ENCODE measurements around the gene TRAPPC3.

TRAPPC3 gene

GRCh38 chr1:36094621-36095061, 54.6 kb downstream of the TRAPPC3 start:
- Histone ChIP-seq H3K36me3 (ENCODE audit: insufficient read depth, low read length) (peaks cover 16% of the 10 kb centered on the region; the same call in 1 of the 2 replicates), H2AFZ (ENCODE audit: low read length) (no peak overlapping the region), H3K9me3 (ENCODE audit: insufficient read depth, low read depth, low read length) (no peaks in the 10 kb centered on the region), H3K9ac (ENCODE audit: low read depth, low read length, poor library complexity, severe bottlenecking) (no peak overlapping the region), H3K4me3 (ENCODE audit: low read length, poor library complexity, severe bottlenecking) (no peak overlapping the region), H3K4me2 (ENCODE audit: low read depth, low read length, poor library complexity, severe bottlenecking) (no peak overlapping the region), H3K27me3 (ENCODE audit: insufficient read depth, low read length, poor library complexity, severe bottlenecking) (no peaks in the 10 kb centered on the region), H3K79me2 (ENCODE audit: insufficient read depth, low read length) (peaks cover 33% of the 10 kb centered on the region), H3F3A (ENCODE audit: low read depth) (no peaks in the 10 kb centered on the region), H4K20me1 (ENCODE audit: insufficient read depth, low read length, poor library complexity, severe bottlenecking) (peaks cover 8% of the 10 kb centered on the region), H3K9me2 (replicated peaks; ENCODE audit: low read depth, low read length) (no peaks in the 10 kb centered on the region), H3K4me1 (ENCODE audit: insufficient read depth, low read length, poor library complexity, severe bottlenecking) (peaks cover 9% of the 10 kb centered on the region)
- no peak for TF ChIP-seq CTCF (conservative IDR thresholded peaks at IDR 0.05; ENCODE audit: low read length)
- no peak for TF ChIP-seq EZH2phosphoT487 (IDR thresholded peaks at IDR 0.05; ENCODE audit: borderline replicate concordance)

- TF ChIP-seq EZH2phosphoT487 (IDR thresholded peaks at IDR 0.05; ENCODE audit: borderline replicate concordance) (no peak), CTCF (conservative IDR thresholded peaks at IDR 0.05; ENCODE audit: low read length) (no peak)
- Histone ChIP-seq H4K20me1 (ENCODE audit: insufficient read depth, low read length, poor library complexity, severe bottlenecking) (peaks cover 15% of the 10 kb centered on the region), H3K4me1 (ENCODE audit: insufficient read depth, low read length, poor library complexity, severe bottlenecking) (peaks cover 10% of the 10 kb centered on the region), H3K79me2 (ENCODE audit: insufficient read depth, low read length) (peaks cover 40% of the 10 kb centered on the region), H3K4me3 (ENCODE audit: low read length, poor library complexity, severe bottlenecking) (no peak overlapping the region), H3F3A (ENCODE audit: low read depth) (no peaks in the 10 kb centered on the region), H2AFZ (ENCODE audit: low read length) (no peak overlapping the region), H3K9ac (ENCODE audit: low read depth, low read length, poor library complexity, severe bottlenecking) (no peak overlapping the region), H3K9me2 (replicated peaks; ENCODE audit: low read depth, low read length) (no peaks in the 10 kb centered on the region), H3K27me3 (ENCODE audit: insufficient read depth, low read length, poor library complexity, severe bottlenecking) (no peaks in the 10 kb centered on the region), H3K9me3 (ENCODE audit: insufficient read depth, low read depth, low read length) (no peaks in the 10 kb centered on the region), H3K4me2 (ENCODE audit: low read depth, low read length, poor library complexity, severe bottlenecking) (no peak overlapping the region), H3K36me3 (ENCODE audit: insufficient read depth, low read length) (peaks cover 16% of the 10 kb centered on the region; the same call in 1 of the 2 replicates)
These were observed 55.4 kb downstream of the TRAPPC3 start for GRCh38 chr1:36093929-36094328.

GRCh38 chr1:36093226-36093625, 56.1 kb downstream of the TRAPPC3 start:
- Histone ChIP-seq H4K20me1 (ENCODE audit: insufficient read depth, low read length, poor library complexity, severe bottlenecking) (peaks cover 15% of the 10 kb centered on the region), H3K9me3 (ENCODE audit: insufficient read depth, low read depth, low read length) (no peaks in the 10 kb centered on the region), H3K4me2 (ENCODE audit: low read depth, low read length, poor library complexity, severe bottlenecking) (no peak overlapping the region), H3K4me1 (ENCODE audit: insufficient read depth, low read length, poor library complexity, severe bottlenecking) (peaks cover 12% of the 10 kb centered on the region), H3K79me2 (ENCODE audit: insufficient read depth, low read length) (peaks cover 41% of the 10 kb centered on the region), H3K27me3 (ENCODE audit: insufficient read depth, low read length, poor library complexity, severe bottlenecking) (no peaks in the 10 kb centered on the region), H3K9ac (ENCODE audit: low read depth, low read length, poor library complexity, severe bottlenecking) (no peak overlapping the region), H3K9me2 (replicated peaks; ENCODE audit: low read depth, low read length) (no peaks in the 10 kb centered on the region), H3K4me3 (ENCODE audit: low read length, poor library complexity, severe bottlenecking) (no peak overlapping the region), H3F3A (ENCODE audit: low read depth) (no peaks in the 10 kb centered on the region), H2AFZ (ENCODE audit: low read length) (no peak overlapping the region), H3K36me3 (ENCODE audit: insufficient read depth, low read length) (peaks cover 16% of the 10 kb centered on the region; the same call in 1 of the 2 replicates)
- TF ChIP-seq CTCF (conservative IDR thresholded peaks at IDR 0.05; ENCODE audit: low read length) (no peak), EZH2phosphoT487 (IDR thresholded peaks at IDR 0.05; ENCODE audit: borderline replicate concordance) (no peak)

Measured in Loucy (cell line).